GM23338 (cell line): Measurements from ENCODE around the gene LAMC3. TPM values are rescaled to one million over a fixed set of nuclear protein-coding genes. Genes with fewer than 3 reads are reported as not detected.

Source experiments
- ATAC-seq: fragments of 200-7000 bp; cut with Tn5 transposase; 3 replicates; pipeline ENCODE4 v1.9.1; 2020
- DNase-seq: peaks from one replicate; pipeline ENCODE4 v3.0.0-alpha.2; 2015; ENCODE audit warnings: low spot score
- H2AFZ ChIP-seq: fragments of 200-600 bp; sonication (generic); 2 replicates; pipeline ENCODE4 v1.8.0; 2016; ENCODE audit warnings: antibody characterized with exemption, mild to moderate bottlenecking, moderate library complexity
- H3F3A ChIP-seq: fragments of 200-600 bp; sonication (generic); replicated peaks from 2 replicates; pipeline ENCODE4 v1.8.0; 2017; ENCODE audit warnings: antibody characterized with exemption, mixed run types, low read depth
- H3K27ac ChIP-seq: fragments of 200-600 bp; sonication (generic); 2 replicates; pipeline ENCODE4 v1.6.1; 2016; ENCODE audit warnings: low read depth
- H3K27me3 ChIP-seq: fragments of 200-600 bp; sonication (generic); 2 replicates; pipeline ENCODE4 v1.8.0; 2016; ENCODE audit warnings: mild to moderate bottlenecking, mixed run types, moderate library complexity; ENCODE audit not compliant: insufficient read depth
- H3K36me3 ChIP-seq: fragments of 200-600 bp; sonication (generic); 2 replicates; pipeline ENCODE4 v1.8.0; 2016; ENCODE audit warnings: mild to moderate bottlenecking; ENCODE audit not compliant: insufficient read depth
- H3K4me1 ChIP-seq: fragments of 200-600 bp; sonication (generic); 2 replicates; pipeline ENCODE4 v1.8.0; 2016; ENCODE audit warnings: mild to moderate bottlenecking, moderate library complexity; ENCODE audit not compliant: insufficient read depth
- H3K4me2 ChIP-seq: fragments of 200-600 bp; sonication (generic); 2 replicates; pipeline ENCODE4 v1.7.1; 2017; ENCODE audit warnings: mixed run types
- H3K4me3 ChIP-seq: fragments of 200-600 bp; sonication (generic); 2 replicates; pipeline ENCODE4 v1.6.1; 2016; ENCODE audit warnings: mixed run types
- H3K79me2 ChIP-seq: fragments of 200-600 bp; sonication (generic); replicated peaks from 2 replicates; pipeline ENCODE4 v1.8.0; 2017; ENCODE audit warnings: mild to moderate bottlenecking; ENCODE audit not compliant: insufficient read depth
- H3K9me2 ChIP-seq: fragments of 200-600 bp; sonication (generic); 2 replicates; pipeline ENCODE4 v1.8.0; 2017; ENCODE audit not compliant: insufficient read depth
- H4K20me1 ChIP-seq: fragments of 200-600 bp; sonication (generic); replicated peaks from 2 replicates; pipeline ENCODE4 v1.8.0; 2017; ENCODE audit warnings: mild to moderate bottlenecking; ENCODE audit not compliant: insufficient read depth
- H3K27ac Mint-ChIP-seq: 2 replicates; pipeline ENCODE4 v1.8.0; 2020; ENCODE audit warnings: inconsistent platforms, mild to moderate bottlenecking, moderate library complexity, mixed read lengths
- H3K27me3 Mint-ChIP-seq: 3 replicates; pipeline ENCODE4 v1.8.0; 2022; ENCODE audit warnings: low read depth, mild to moderate bottlenecking, moderate library complexity, mixed read lengths, inconsistent platforms; ENCODE audit not compliant: insufficient read depth, poor library complexity
- H3K36me3 Mint-ChIP-seq: 3 replicates; pipeline ENCODE4 v1.8.0; 2021; ENCODE audit warnings: low read depth, mild to moderate bottlenecking, inconsistent platforms, moderate library complexity, mixed read lengths
- H3K4me1 Mint-ChIP-seq: 3 replicates; pipeline ENCODE4 v1.8.0; 2020; ENCODE audit warnings: mild to moderate bottlenecking, inconsistent platforms, mixed read lengths
- H3K4me3 Mint-ChIP-seq: 3 replicates; pipeline ENCODE4 v1.8.0; 2021; ENCODE audit warnings: moderate library complexity, mild to moderate bottlenecking, inconsistent platforms, mixed read lengths
- H3K9me3 Mint-ChIP-seq: 3 replicates; pipeline ENCODE4 v1.8.0; 2020; ENCODE audit warnings: moderate library complexity, mild to moderate bottlenecking, inconsistent platforms, mixed read lengths
- CREB1 ChIP-seq: fragments of 250-450 bp; sonication (Bioruptor Pico); IDR thresholded peaks from 2 replicates; pipeline ENCODE4 v1.5.0; 2020; ENCODE audit warnings: low read depth, mild to moderate bottlenecking, moderate library complexity
- EZH2 ChIP-seq: fragments of 200-600 bp; sonication (generic); IDR thresholded peaks from one replicate; pipeline ENCODE4 v1.8.0; 2017; ENCODE audit warnings: antibody characterized with exemption, mild to moderate bottlenecking, low read depth; ENCODE audit not compliant: unreplicated experiment
- JUNB ChIP-seq: IDR thresholded peaks from one replicate; pipeline ENCODE4 v1.6.1; 2016; ENCODE audit warnings: antibody characterized with exemption; ENCODE audit not compliant: unreplicated experiment
- NANOG ChIP-seq: IDR thresholded peaks from 2 replicates; pipeline ENCODE4 v1.6.1; 2016; ENCODE audit warnings: antibody characterized with exemption, borderline replicate concordance
- ZNF114 ChIP-seq: fragments of 250-450 bp; sonication (Bioruptor Pico); IDR thresholded peaks from 2 replicates; pipeline ENCODE4 v1.5.0; 2020; ENCODE audit warnings: mild to moderate bottlenecking, moderate library complexity
- ZNF331 ChIP-seq: fragments of 250-450 bp; sonication (Bioruptor Pico); IDR thresholded peaks from 2 replicates; pipeline ENCODE4 v1.5.0; 2020; ENCODE audit warnings: low read depth, mild to moderate bottlenecking, moderate library complexity
- ZNF462 ChIP-seq: fragments of 250-450 bp; sonication (Bioruptor Pico); IDR thresholded peaks from 2 replicates; pipeline ENCODE4 v1.5.0; 2020; ENCODE audit warnings: mild to moderate bottlenecking, moderate library complexity
- polyA plus RNA-seq: library from polyadenylated mRNA; unstranded; fragments of >200 nt; fragmentation: Nextera tagmentation; extraction: Ambion mirVana; gene quantifications from 2 replicates; pipeline ENCODE4 v1.2.1, GENCODE V29; 2016
- total RNA-seq: library from RNA; depleted of rRNA; stranded (reverse); fragments of >200 nt; shearing (Covaris generic); gene quantifications from 2 replicates; pipeline ENCODE4 v1.2.3, GENCODE V29; 2014
- TF ChIP-seq, protein P1 (sequence below), 2 experiments: fragments of 200-600 bp in 1 of 2; sonication (generic) in 1 of 2; conservative IDR thresholded peaks; 2 replicates each; pipeline versions ENCODE4 v1.5.1 to v1.6.1; 2016 to 2017; ENCODE audit warnings: antibody characterized with exemption in 2 of 2, low read depth in 2 of 2, mild to moderate bottlenecking in 2 of 2, moderate library complexity in 1 of 2

Gene LAMC3
- total and polyA plus RNA-seq, 2 experiments from 2014 or later = 9.0 to 27.4 TPM

DNA sequence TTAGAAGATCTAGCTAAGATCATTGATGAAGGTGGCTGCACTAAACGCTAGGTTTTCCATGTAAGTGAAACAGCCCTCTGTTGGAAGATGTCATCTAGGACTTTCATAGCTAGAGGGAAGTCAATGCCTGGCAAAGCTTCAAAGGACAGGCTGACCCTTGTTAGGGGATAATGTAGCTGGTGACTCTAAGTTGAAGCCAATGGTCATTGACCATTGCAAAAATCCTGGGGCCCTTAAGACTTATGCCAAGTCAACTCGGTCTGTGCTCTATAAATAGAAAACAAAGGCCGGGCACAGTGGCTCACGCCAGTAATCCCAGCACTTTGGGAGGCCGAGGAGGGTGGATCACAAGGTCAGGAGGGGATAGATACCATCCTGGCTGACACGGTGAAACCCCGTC, 43.3 kb upstream of the LAMC3 start (continued):
- TF ChIP-seq CREB1 (CRISPR knock-in tag) (no peak), ZNF114 (CRISPR knock-in tag) (no peak), JUNB (no peak), EZH2 (no peak)
- TF ChIP-seq, protein P1, sequence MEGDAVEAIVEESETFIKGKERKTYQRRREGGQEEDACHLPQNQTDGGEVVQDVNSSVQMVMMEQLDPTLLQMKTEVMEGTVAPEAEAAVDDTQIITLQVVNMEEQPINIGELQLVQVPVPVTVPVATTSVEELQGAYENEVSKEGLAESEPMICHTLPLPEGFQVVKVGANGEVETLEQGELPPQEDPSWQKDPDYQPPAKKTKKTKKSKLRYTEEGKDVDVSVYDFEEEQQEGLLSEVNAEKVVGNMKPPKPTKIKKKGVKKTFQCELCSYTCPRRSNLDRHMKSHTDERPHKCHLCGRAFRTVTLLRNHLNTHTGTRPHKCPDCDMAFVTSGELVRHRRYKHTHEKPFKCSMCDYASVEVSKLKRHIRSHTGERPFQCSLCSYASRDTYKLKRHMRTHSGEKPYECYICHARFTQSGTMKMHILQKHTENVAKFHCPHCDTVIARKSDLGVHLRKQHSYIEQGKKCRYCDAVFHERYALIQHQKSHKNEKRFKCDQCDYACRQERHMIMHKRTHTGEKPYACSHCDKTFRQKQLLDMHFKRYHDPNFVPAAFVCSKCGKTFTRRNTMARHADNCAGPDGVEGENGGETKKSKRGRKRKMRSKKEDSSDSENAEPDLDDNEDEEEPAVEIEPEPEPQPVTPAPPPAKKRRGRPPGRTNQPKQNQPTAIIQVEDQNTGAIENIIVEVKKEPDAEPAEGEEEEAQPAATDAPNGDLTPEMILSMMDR (conservative IDR thresholded peaks at IDR 0.05; ENCODE audit: low read depth in 2 of 2) = no peak

- ATAC-seq (no peak), DNase-seq (no peak)
- Histone ChIP-seq H3K36me3 (no peaks in the 10 kb centered on the region), H3K9me2 (no peaks in the 10 kb centered on the region), H3F3A (no peaks in the 10 kb centered on the region), H3K79me2 (no peaks in the 10 kb centered on the region), H3K4me2 (no peak overlapping the region), H3K27me3 (no peaks in the 10 kb centered on the region), H2AFZ (no peak overlapping the region), H3K4me3 (no peak overlapping the region), H3K27ac (no peak overlapping the region), H3K4me1 (no peaks in the 10 kb centered on the region), H4K20me1 (no peaks in the 10 kb centered on the region)
- Mint-ChIP-seq H3K4me1 (peaks cover 9% of the 10 kb centered on the region; the same call in 2 of the 3 replicates), H3K9me3 (no peaks in the 10 kb centered on the region; the same call in 2 of the 3 replicates), H3K27ac (no peak overlapping the region), H3K4me3 (no peak overlapping the region), H3K36me3 (no peaks in the 10 kb centered on the region; the same call in 2 of the 3 replicates), H3K27me3 (peaks cover 6% of the 10 kb centered on the region)
- no peak for TF ChIP-seq ZNF331 (CRISPR knock-in tag)
- no peak for TF ChIP-seq ZNF462
- no peak for TF ChIP-seq NANOG
Measured at GRCh38 chr9:130970052-130970451, 38.9 kb upstream of the LAMC3 start.
